NK-92 treated with Interleukin-12 subunit alpha and Interleukin-12 subunit beta, amount 100 ng/mL, for 24 hours (cell line): ENCODE results near the gene TBX6.

Experiments
- DNase-seq: peaks from one replicate; lab custom pipeline; 2025; lab: John Stamatoyannopoulos, UW

The TBX6 gene

GRCh38 chr16:30113711-30114333 is 22.1 kb upstream of the TBX6 start:
- DNase-seq = no peak

DNA sequence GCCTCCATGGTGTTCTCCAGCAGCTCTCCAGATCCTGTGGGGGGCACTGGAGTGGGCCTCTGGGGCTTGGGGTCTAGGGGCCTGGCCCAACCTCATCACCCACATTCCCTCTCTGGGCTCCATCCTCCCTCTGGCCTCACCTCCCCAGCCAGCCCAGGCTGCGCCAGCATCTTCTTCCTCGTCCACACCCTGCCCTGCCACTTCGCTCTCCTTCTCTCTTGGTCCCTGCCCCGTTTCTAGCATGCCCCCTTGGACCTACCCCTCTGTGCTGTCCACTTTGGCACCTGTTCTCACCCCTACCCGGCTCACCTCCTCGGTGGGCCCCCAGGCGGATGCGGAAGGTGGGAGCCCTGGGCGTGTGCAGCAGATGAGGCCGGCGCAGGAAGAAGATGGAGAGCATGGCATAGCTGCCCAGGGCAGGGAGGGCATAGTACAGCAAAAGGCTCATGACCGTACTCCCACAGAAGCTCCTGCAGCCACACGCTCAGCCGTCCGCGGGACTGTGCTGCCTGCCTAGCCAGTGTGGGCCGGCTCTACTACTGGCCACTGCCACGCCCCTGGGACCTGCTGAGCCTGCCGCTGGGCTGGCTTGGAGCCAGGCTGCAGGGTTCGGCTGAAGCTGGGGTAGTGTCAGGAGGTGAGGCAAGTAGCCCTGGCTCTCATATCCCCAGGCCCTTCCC is 21.4 kb upstream of the TBX6 start, which contains the start of gene GDPD3:
GDPD3 (minus strand) TSS at position 507 of the 680 bp plus-strand sequence; CDS start at position 448, 59 bp downstream.
- DNase-seq = no peak

GRCh38 chr16:30112197-30113030 is 20.7 kb upstream of the TBX6 start:
- peak; percentile 48 for DNase-seq

GRCh38 chr16:30110661-30111060 is 18.9 kb upstream of the TBX6 start:
- DNase-seq = no peak

GRCh38 chr16:30108059-30108850 is 16.5 kb upstream of the TBX6 start:
- DNase-seq = no peak

- no peak for DNase-seq
Measured at GRCh38 chr16:30104492-30104891, 12.8 kb upstream of the TBX6 start.

GRCh38 chr16:30104090-30104489 is 12.4 kb upstream of the TBX6 start:
- DNase-seq = no peak

GRCh38 chr16:30096862-30097563 is 5.3 kb upstream of the TBX6 start:
- no peak for DNase-seq

GRCh38 chr16:30096105-30096861 is 4.6 kb upstream of the TBX6 start, which contains the start of gene YPEL3:
Gene YPEL3 (minus strand): TSS chr16:30096213. CDS start chr16:30095482, 731 bp downstream.
- DNase-seq = peak; percentile 76

- no peak for DNase-seq
Measured at GRCh38 chr16:30095166-30096078, 3.7 kb upstream of the TBX6 start.

DNA sequence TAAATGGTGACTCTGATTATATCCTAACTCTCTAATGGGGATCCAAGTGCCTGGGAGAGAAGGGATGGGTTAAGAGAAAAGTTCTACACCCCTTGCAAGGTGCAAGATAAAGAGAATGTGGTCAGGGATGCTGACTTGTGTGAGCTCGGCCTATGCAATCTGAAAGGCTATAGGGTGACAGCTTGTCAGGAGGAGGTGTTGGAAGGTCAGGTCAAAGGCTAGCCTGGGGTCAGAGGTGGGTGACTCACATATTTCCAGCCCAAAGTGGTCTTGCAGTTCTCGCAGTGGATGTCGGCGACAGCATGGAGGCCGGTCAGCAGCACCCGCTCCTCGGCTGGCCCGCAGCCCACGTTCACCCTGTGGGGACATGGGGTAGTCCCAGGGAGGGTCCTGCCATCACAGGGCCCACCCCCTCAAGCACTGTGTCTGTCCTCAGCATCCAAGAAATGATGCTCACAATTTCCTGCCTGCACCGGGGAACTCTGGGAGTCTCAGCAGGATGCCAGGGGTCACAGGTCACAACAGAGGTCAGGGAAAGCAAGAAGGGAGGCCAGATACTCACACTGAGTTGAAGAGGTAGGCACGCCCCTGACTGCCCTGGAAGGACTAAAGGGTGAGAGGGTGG is 2.9 kb upstream of the TBX6 start:
- no peak for DNase-seq

GRCh38 chr16:30092373-30093010 is 768 bp upstream of the TBX6 start:
- DNase-seq = peak; percentile 71

GRCh38 chr16:30090610-30091331 is 953 bp downstream of the TBX6 start:
- DNase-seq = no peak

GRCh38 chr16:30088832-30089624 is 2.7 kb downstream of the TBX6 start:
- DNase-seq = no peak

- DNase-seq = no peak
Measured at GRCh38 chr16:30088237-30088831, 3.4 kb downstream of the TBX6 start.

DNA sequence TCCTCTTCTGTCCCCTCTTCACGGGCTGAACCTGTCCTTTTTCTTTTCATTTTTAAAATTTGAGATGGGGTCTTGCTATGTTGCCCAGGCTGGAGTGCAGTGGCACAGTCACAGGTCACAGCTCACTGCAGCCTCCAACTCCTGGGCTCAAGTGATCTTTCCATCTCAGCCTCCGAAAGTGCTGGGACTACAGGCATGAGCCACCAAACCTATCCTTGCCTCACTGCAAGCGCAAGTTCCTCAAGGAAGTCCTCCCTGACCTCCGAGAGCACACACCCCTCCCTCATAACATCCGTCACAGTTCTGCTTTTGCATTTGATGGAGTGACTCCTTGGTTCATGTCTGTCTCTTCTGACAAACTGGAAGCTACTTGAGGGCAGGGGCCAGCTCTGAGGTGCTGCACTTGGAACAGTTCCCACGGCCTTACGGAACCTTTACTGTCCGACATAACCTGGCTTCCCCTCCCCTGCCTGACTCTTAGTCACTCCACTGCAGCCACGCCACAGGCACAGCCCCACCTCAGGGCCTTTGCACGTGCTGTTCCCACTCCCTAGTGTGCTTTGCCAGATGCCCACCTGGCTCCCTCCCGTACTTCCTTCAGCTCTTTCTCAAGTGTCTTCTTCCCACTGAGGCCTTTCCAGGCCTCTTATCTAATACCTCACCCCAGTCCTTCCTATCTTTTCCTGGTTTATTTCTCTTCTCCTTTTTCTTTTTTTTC is 4.4 kb downstream of the TBX6 start:
- DNase-seq = no peak
